HG03354 (cell line): Measurements from ENCODE around the gene EXOC2.

Experiments
- ATAC-seq: cut with Tn5 transposase; IDR thresholded peaks from one replicate; pipeline ENCODE4 v1.9.1; 2021; ENCODE audit warnings: mild to moderate bottlenecking; ENCODE audit not compliant: unreplicated experiment, poor library complexity, severe bottlenecking

The EXOC2 gene

DNA sequence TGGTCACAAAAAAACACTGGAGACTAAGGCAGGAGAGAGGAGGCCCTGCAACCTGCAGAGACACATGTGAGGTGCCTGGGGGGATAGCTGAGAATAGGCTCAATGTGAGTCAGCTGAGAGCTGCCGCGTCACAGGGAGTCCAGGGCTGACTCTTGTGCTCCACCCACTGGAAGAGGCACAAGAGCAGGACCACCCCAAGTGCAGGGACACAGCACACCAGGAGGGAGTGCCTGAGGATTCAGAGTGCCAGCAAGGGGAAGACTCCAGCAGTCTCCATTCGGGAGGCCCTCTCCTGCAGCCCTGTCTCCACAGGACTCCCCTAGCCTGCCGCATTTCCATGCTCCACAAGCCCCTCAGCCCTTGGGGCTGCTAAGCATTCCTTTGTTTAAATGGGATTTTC is 141.5 kb downstream of the EXOC2 start:
- ATAC-seq: no peak

DNA sequence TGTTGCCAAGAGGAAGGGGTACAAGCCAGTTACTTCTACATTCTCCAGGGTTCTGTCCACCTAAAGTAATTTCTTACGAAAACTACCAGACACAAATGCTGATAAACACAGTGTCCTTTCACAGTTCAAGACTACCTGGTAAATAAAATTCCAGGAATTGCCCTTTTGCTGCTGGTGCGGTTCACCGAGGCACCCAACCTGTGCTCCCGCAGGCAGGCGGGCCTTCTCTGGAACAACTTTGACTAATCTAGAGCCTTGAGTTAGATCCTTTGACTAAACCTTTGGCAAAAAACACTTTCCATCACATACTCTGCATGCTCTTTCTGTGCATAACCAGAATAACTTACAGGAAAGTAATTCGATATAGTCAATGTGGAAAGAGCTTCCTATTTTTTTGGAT is 143.0 kb downstream of the EXOC2 start:
- ATAC-seq: no peak

DNA sequence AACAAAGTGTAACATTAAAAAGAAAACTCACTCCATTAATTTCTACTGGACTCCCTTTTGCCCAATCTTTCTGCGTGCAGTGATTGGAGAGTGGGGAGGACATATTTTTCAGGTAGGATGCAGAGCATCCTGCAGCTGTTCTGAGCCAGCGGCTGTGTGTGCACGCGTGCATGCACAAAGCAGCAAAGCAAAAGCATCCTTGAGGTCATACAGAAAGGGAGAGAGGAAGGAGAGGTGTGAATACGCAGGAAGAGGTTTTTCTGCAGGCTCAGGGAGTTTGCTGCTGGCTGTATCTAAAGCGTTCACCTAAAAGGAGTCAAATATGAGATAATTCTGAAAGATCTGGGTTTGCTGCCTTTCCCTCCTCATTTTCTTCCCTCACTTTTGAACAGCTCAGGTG is 144.4 kb downstream of the EXOC2 start:
- ATAC-seq: no peak

DNA sequence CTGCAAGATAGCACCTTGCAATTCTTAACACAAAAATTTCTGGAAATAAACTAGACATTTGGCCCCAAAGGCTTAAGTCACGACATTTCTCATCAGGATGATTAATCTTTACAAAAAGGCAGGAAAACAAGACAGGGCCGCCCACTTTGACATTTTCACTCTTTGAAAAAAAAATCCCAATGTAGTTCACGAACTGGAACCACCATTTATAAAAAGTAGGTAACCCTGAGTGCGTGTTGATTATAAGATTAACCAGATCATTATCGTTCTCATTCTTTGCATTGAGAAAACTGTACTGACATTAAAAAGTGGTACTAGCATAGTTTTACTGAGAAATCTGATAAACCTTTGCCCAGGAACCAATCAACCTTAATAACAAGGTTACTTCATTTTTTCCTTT is 144.8 kb downstream of the EXOC2 start:
- no peak for ATAC-seq

DNA sequence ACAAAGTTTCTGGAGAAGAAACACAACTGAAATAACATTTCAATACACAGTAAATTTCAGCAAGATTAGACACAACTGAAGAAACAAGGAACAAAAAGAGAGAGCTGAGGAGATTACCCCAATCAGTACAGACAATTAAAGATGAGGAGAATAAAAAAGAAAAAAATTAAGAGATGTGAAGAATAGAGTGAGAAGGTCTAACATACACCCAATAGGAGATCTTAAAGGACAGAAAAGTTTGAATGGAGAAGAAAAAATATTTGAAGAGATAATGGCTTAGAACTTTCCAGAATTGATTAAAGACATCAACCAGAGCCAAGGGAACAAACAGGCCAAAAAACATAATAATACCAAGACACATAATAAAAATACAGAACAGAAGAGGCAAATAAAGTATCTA is 152.4 kb downstream of the EXOC2 start:
- no peak for ATAC-seq

DNA sequence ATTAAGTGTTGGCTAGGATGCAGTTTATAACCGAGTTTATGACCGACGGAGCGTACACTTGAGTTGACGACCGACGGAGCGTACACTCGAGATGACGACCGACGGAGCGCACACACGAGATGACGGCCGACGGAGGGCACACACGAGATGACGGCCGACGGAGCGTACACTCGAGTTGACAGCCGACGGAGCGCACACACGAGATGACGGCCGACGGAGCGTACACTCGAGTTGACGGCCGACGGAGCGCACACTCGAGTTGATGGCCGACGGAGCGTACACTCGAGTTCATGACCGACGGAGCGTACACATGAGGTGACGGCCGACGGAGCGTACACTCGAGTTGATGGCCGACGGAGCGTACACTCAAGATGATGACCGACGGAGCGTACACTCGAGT is 155.8 kb downstream of the EXOC2 start:
- ATAC-seq: no peak

DNA sequence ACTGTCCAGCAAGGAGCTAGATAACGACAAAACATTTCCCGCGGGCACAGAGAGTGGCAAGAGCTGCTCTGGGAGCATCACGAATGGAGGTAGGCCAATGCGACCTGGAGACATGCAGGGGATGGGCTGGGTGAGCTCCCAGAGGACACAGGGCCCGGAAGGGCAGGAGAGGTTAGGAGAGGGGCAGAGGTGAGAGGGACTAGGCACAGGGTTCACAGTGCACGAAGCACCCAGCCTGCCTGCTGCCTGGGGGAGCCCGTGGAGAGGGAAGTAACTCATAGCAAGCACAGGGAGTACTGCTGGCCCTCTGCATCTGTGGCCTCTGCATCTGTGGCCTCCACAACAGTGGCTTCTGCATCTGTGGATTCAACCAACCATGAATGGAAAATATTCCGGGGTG is 162.5 kb downstream of the EXOC2 start:
- no peak for ATAC-seq

DNA sequence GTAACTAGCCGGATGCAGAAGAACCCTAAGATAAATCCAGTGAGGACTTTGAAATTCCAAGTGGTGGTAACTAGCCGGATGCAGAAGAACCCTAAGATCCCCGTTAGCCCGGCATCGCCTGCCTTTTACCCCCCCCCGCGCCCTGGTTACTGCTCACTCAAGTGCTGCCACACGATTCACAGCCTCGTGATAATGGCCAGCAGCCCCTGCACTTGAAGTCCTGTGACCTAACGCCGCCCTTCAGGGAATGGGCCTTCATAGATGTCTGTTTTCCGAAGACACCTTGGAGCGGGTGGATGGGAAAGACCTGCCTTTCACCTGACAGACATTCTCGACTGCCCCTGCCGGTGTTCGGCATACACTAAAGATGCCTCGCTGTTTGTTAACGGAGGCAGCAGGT is 163.9 kb downstream of the EXOC2 start:
- no peak for ATAC-seq

DNA sequence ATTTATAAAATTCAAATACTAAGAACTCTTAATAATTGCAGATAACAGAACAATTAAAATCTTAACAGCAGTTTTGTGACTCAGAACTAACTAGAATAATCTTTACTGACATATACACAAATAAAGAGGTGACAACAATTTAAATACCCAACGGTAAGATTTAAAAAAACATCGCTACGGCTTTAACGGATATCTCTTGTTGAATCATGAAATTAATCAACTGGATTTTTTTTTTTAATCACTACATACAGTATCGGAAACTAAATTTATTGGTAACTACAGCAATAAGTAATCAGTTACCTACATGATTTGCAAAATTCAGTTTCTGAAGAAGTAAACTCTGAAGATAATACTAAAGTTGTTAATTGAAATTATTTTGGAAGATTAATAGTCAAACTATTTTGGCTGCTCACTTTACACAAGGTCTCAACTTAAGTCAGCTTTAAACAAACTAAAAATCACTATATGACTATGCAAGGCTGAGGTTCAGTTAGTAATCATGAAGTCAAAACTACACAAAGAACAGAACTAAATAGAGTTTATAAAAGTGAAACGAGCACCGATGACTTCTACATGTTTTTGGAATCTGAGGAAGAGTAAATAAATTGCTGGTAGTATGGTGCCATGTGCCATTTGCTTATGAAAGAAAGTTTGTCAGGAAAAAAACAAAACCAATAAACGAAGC is 164.8 kb downstream of the EXOC2 start:
- no peak for ATAC-seq

DNA sequence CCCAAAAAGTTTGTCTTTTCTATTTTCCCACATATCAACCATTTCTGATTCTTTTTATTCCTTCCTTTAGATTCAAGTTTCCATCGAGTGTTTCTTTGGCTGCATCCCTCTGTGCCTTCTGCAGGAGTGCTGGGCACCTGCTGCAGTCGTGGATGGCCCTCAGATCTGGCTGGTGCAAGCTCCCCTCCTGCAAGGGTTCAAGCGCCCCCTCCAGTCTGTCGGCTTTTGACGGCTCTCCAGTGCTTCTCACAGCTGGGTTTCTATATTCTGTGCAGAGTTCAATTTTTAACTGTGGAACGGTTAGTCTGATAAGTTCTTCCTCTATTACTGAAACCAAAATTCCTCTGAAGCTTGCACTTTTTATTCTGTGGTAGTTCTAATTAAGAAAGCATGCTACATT is 168.1 kb downstream of the EXOC2 start:
- ATAC-seq: no peak

DNA sequence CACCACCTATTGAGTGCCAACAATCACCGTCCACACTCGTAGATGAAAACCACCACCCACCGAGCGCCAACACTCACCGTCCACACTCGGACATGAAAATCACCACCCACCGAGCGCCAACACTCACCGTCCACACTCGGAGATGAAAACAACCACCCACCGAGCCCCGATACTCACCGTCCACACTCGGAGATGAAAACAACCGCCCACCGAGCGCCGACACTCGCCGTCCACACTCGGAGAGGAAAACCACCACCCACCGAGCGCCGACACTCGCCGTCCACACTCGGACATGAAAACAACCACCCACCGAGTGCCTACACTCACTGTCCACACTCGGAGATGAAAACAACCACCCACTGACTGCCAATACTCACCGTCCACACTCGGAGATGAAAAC is 172.1 kb downstream of the EXOC2 start:
- no peak for ATAC-seq

DNA sequence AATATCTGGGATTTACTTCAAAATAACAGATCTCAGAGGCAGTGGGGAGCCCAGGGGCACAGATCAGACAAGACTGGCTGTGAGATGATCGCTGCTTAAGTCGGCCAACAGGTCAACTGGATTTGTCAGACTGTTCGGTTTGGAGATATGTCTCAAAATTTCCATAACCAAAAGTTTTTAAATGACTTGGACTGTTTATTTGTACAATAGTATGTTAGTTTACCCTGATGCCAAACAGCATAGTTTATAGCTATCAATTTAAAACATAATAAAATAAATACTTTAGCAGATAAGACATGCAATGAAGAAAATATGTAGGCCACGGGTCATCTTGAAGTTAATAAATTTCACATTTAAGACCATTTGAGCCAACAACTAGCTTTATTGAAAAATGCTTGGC is 174.7 kb downstream of the EXOC2 start:
- ATAC-seq: no peak

DNA sequence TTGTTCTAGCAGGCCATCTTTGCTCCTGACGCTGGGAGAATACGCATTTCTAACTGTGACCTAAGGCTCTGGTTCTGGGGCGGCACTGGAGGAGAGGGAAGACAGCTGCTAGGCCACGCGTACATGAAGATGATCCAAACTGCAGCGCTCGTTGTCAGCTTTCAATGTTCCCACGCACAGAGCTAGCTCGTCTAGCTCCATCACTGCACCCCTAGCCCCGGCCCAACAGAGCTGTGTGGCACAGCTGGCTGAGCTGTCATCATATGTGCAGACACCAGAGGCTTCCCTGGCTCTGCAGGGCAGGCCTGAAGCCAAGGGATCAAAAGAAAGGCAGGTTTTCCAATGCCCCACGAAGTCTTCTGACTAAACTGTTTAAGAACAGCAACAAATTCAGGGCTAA is 176.7 kb downstream of the EXOC2 start:
- no peak for ATAC-seq

DNA sequence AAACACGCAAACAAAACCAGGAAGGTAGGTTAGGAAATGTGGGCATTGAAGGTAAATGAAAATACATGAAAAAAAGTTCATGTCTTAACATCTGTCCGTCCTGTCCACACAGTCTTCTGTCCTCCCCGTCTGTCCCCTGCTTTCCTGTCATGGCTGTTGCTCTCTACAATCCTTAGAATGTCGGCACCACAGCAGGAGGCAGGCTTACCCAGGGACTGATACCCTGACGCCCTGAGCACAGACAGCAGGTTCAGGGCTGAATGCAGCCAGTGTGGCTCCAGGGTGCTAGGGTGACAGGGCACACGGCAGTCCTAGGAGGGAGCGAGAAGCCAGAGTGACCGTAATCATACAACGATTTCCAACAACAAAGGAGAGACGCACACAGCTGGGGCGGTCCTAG is 177.7 kb downstream of the EXOC2 start:
- no peak for ATAC-seq

DNA sequence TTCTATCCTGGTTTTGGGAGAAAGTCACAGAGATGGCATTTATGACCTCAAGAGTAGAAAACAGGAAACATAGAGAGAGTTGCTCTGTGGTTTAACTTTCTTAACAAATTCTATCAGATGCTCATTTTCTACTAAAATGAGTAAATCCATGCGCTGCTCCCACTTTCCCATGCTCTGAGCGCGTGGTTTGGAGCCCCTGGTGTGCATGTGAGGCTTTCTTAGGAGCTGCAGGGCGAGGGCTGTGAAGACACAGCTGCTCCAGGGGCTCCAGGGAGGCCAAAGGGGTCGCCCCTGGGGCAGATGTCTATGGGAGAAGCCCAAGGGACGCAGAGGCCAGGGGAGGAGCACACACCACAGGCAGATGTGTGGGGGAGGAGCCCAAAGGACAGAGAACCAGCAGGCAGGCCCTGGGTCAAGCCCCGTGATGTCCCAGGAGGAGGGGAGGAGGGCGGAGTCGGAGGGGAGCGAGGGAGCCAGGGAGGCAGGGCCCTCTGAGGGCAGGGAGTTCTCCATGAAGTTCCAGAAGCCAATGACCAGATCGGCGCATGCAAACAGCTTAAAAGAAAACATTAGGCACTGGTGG is 178.5 kb downstream of the EXOC2 start:
- ATAC-seq: no peak

DNA sequence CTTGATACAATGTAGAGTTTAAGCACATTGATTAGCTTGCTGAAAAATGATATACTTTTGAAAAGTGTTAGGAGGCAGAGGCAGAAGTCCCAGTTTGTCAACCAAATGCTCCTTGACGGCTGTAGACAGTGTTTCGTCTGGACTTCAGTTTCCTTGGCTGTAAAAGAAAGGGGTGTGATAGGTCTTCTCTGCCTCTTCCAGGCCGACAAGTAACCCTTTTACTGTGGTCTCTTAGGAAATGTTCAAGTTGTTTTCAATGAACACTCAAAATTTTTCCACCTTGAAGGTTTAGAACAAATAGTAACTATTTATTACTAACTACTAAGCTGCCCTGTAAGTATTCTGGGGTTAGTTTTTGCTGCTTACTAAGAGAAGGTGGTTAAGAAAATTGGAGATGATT is 179.0 kb downstream of the EXOC2 start:
- no peak for ATAC-seq

DNA sequence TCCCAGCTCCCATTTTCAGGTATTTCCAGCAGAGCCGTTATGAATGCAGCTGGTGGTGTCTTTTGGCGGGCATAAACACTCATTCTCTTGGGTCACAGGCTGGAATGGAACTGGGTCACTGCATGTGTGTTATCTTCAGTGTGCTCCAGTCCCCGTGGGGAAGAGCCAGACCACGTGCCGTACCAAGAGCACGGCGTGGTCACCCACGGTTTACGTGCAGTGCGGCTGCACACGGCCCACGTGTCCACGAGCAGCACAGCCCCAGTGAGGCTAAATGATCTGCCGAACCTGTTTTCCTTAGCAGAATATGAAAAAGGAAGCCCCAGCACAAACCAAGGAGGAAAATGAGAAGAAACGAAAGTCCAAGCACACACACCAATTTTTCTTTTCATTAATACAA is 179.9 kb downstream of the EXOC2 start:
- ATAC-seq: no peak

DNA sequence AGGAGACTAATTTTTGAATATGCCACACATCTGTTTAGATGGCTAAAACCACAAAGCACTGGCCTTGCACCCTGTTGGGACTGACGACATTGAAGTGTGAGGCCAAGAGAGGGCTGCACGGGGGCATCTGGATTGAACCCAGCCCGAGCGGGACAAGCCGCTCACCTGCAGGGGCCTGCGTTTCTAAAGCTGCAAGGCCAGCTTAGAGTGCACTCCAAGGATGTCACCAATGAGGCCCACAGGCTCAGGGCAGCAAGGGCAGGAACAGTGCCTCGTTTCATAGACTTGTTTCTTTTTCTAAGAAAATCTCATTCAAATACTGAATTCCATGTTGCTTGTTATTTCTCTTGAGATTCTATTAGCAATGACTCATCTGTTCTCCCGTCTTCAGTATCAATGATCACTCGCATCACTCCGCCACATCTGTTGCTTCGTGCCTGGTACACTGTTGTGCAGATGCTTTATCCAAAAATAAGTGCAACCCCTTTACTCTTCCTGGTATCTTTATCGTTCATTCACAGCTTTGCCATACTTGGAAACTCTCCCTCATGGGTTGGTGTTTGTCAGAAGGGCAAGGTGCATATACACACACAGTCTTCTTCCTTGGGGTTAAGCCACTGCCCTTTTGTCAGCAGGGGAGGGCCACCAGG is 181.3 kb downstream of the EXOC2 start:
- ATAC-seq: no peak

DNA sequence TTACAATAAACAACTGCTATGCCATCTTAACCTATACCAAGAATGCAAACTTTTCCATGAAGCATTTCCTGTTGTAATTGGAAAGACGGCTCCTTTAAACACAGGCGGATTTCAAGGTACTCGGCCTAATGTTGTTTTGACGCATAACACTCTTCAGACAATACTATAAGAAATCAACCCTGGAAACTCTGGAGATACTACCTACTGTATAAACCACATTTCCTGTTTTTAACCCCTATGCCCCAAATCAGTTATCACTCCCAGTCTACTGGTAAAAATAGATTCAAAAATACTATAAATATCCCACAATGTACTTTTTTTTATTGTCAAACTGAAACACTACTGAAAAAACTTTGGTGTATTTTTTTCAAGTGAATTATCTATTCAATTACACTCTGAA is 183.3 kb downstream of the EXOC2 start:
- ATAC-seq: no peak

DNA sequence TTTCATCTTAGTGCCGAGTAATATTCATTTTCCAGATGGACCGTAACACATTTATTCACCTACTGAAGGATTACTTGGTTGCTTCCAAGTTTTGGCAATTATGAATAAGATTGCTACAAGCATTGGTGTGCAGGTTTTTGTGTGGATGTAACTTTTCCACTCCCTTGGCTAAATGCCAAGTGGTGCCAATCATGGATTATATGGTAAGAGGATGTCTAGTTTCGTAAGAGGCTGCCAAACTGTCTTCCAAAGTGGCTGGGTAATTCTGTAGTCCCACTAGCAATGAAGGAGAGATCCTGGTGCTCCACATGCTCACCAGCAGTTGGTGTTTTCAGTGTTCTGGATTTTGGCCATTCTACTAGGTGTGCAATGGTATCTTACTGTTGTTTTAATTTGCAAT is 184.3 kb downstream of the EXOC2 start:
- ATAC-seq: no peak

DNA sequence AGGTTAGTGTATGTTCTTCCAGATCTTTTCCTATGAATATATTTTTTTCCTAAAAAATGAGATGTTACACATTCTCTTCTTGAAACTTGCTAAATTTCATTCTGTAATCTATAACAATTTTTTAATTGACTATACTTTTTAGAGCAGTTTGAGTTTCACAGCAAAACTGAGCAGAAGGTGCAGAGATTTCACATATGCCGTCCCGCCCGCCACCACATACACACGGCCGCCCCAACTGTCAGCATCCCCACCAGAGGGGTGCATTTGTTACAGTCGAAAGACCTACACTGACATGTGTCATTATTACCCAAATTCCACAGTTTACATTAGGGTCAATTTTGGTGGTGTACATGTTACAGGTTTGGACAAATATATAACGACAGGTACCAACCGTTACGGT is 184.9 kb downstream of the EXOC2 start:
- no peak for ATAC-seq
